CD4-positive, alpha-beta T cell (primary cell): ENCODE data around the gene KRTAP4-3. TPM values are rescaled to one million over a fixed set of nuclear protein-coding genes. Genes with fewer than 3 reads are reported as not detected.
"Not testable (repeated sequence)": the region's sequence is repeated elsewhere in the genome, so short reads cannot be mapped to it uniquely, and the experiment has no call there.

Experiments used
- ATAC-seq: fragments of 200-7000 bp; cut with Tn5 transposase; one replicate; pipeline ENCODE4 v1.10.0; 2022; ENCODE audit warnings: mild to moderate bottlenecking; ENCODE audit not compliant: poor library complexity
- CTCF ChIA-PET: fragments of 350-600 bp; sonication (Branson Sonifier 250); formaldehyde crosslinking; loops from one replicate; lab custom pipeline; 2021; ENCODE audit warnings: antibody characterized with exemption, inconsistent platforms; lab: Charles Lee
- POLR2A ChIA-PET: fragments of 350-600 bp; sonication (Branson Sonifier 250); formaldehyde crosslinking; loops from one replicate; lab custom pipeline; 2021; ENCODE audit warnings: antibody characterized with exemption, inconsistent platforms; lab: Charles Lee
- DNase-seq, 14 experiments: peaks; one replicate each; pipeline ENCODE4 v3.0.0-alpha.2; 2013 to 2020; ENCODE audit warnings: mixed read lengths in 2 of 14
- H3K27ac ChIP-seq, 2 donors: one replicate each; pipeline versions ENCODE4 v1.5.1 to v1.7.0; 2013; ENCODE audit warnings: low read length in 2 of 2, low read depth in 1 of 2, mild to moderate bottlenecking in 1 of 2
- H3K27me3 ChIP-seq, 2 experiments: 1 replicate in 1 of 2; 2 replicates in 1 of 2; pipeline versions ENCODE4 v1.6.1 to v1.7.0; 2013; ENCODE audit warnings: low read length in 2 of 2, control low read depth in 1 of 2, mild to moderate bottlenecking in 1 of 2, moderate library complexity in 1 of 2; ENCODE audit not compliant: insufficient read depth in 2 of 2, control insufficient read depth in 1 of 2
- H3K36me3 ChIP-seq: one replicate; pipeline ENCODE4 v1.6.1; 2013; ENCODE audit warnings: low read length, control low read depth; ENCODE audit not compliant: insufficient read depth
- H3K4me1 ChIP-seq: one replicate; pipeline ENCODE4 v1.6.1; 2013; ENCODE audit warnings: low read length, control low read depth; ENCODE audit not compliant: insufficient read depth
- H3K4me3 ChIP-seq: one replicate; pipeline ENCODE4 v1.5.1; 2013; ENCODE audit warnings: mild to moderate bottlenecking, low read length, moderate library complexity
- H3K9me3 ChIP-seq, 2 experiments: 1 replicate in 1 of 2; 2 replicates in 1 of 2; pipeline versions ENCODE4 v1.6.1 to v1.7.0; 2013; ENCODE audit warnings: low read length in 2 of 2, mild to moderate bottlenecking in 2 of 2, control low read depth in 1 of 2, moderate library complexity in 1 of 2; ENCODE audit not compliant: control insufficient read depth in 1 of 2, insufficient read depth in 1 of 2
- H3K27ac Mint-ChIP-seq: one replicate; pipeline ENCODE4 v1.8.0; 2020; ENCODE audit warnings: mixed read lengths
- H3K27me3 Mint-ChIP-seq: one replicate; pipeline ENCODE4 v1.8.0; 2021; ENCODE audit warnings: mixed read lengths
- H3K36me3 Mint-ChIP-seq: one replicate; pipeline ENCODE4 v1.8.0; 2021; ENCODE audit warnings: low read depth, mixed read lengths
- H3K4me1 Mint-ChIP-seq: one replicate; pipeline ENCODE4 v1.8.0; 2021; ENCODE audit warnings: low read depth, mixed read lengths
- H3K4me3 Mint-ChIP-seq: one replicate; pipeline ENCODE4 v1.8.0; 2020; ENCODE audit warnings: mild to moderate bottlenecking, mixed read lengths
- H3K9me3 Mint-ChIP-seq: one replicate; pipeline ENCODE4 v1.8.0; 2020; ENCODE audit warnings: mixed read lengths
- intact Hi-C, 2 experiments: fragments of 100-400 bp; cut with DNase I in 1 of 2; cut with micrococcal nuclease in 1 of 2; formaldehyde crosslinking; loops; one replicate each; pipeline versions ENCODE4 v1.15.1 to v1.9.0; 2023 to 2025; cut with DNase I, micrococcal nuclease
- total RNA-seq, 174 experiments: library from RNA in 2 of 174; stranded (reverse) in 2 of 174; gene quantifications; one replicate each; pipeline ENCODE4 v1.2.3 and lab custom pipeline; 2021 to 2026
- TF ChIP-seq, protein P1 (sequence below): fragments of 200-600 bp; IDR thresholded peaks from one replicate; pipeline ENCODE4 v1.8.0; 2022; ENCODE audit warnings: antibody characterized with exemption, mild to moderate bottlenecking

The KRTAP4-3 gene
- total RNA-seq, 2 experiments from 2014 or later, result not detected

DNA sequence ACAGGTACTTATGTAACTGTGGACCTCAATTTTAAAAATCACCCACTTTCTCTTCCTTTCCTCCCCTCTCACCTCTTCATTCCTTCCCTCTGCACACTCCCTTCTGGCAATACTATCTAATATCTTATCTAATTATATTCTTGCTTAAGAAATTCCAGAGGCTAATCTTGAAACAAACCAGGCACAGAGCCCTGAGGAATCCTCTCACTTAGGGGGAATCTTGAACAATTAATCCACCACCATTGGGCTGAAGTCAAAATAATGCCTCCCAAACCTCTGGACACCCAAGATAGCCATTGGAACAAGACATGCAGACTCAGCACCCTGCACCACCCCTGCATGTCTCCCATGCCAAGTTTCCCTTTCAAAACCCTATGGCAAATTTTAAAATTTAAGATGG, 26.7 kb downstream of the KRTAP4-3 start:
- Histone ChIP-seq H3K36me3 (no peaks in the 10 kb centered on the region), H3K27me3 (no peaks in the 10 kb centered on the region), H3K4me3 (no peak overlapping the region), H3K9me3 (peaks cover 14 to 16% of the 10 kb centered on the region in 2 experiments), H3K4me1 (no peaks in the 10 kb centered on the region), H3K27ac (no peak overlapping the region)
- ATAC-seq (no peak), DNase-seq (no peak)
- Mint-ChIP-seq H3K4me1 (no peaks in the 10 kb centered on the region), H3K4me3 (no peak overlapping the region), H3K27ac (no peak overlapping the region), H3K27me3 (no peaks in the 10 kb centered on the region), H3K9me3 (peaks cover 19% of the 10 kb centered on the region), H3K36me3 (peaks cover 19% of the 10 kb centered on the region)
- TF ChIP-seq, protein P1, sequence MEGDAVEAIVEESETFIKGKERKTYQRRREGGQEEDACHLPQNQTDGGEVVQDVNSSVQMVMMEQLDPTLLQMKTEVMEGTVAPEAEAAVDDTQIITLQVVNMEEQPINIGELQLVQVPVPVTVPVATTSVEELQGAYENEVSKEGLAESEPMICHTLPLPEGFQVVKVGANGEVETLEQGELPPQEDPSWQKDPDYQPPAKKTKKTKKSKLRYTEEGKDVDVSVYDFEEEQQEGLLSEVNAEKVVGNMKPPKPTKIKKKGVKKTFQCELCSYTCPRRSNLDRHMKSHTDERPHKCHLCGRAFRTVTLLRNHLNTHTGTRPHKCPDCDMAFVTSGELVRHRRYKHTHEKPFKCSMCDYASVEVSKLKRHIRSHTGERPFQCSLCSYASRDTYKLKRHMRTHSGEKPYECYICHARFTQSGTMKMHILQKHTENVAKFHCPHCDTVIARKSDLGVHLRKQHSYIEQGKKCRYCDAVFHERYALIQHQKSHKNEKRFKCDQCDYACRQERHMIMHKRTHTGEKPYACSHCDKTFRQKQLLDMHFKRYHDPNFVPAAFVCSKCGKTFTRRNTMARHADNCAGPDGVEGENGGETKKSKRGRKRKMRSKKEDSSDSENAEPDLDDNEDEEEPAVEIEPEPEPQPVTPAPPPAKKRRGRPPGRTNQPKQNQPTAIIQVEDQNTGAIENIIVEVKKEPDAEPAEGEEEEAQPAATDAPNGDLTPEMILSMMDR, result no peak
- intact Hi-C loops, result no loop called here
- ChIA-PET CTCF (no interaction called here), POLR2A (interaction anchor here (0.8 kb wide), 1 partner anchor 15 kb away, joined by 3 read pairs; no protein-coding TSS in a partner anchor)

DNA sequence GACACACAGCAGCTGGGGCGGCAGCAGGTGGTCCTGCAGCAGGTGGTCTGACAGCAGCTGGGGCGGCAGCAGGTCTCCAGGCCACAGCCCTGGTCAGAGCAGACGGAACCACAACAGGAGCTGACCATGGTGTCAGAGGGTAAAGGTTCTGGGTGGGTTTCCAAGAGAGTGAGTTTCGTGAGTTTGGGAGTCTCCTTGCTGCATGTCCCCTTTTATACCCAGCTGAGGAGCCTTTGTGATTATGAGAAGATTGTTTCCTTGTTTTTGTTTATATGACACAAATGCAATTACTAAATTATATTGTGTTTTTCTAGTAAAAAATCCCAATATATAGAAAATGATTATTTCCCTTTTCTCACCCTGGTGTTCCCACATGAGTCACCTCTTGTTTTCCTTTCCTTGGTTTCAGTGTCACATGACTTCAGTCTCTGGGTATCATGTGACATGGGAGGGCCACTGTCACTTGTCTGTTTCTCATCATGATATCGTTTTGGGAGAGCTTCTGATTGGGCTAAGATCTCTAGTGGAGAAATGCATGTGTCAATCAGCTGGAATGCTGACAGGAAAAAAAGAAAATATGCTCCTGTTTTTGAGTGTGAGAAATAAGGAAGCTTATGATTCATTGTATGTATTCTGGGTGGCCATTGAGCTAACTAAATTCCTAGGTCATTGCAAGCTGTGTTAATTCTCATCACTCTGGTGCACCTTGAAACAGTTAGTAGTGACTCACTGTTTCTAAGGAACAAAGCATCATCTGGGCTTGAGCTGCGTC, 27.5 kb downstream of the KRTAP4-3 start, which contains the start of gene KRTAP4-6:
Gene KRTAP4-6 (minus strand): TSS at position 185 of the 772 bp plus-strand sequence. CDS start 57 bp downstream, at position 128.
- Mint-ChIP-seq H3K27ac (no peak within 1 kb of the TSS), H3K27me3 (no peaks in the 10 kb centered on the region), H3K36me3 (peaks cover 19% of the 10 kb centered on the region), H3K4me1 (no peaks in the 10 kb centered on the region), H3K4me3 (no peak within 1 kb of the TSS), H3K9me3 (peaks cover 19% of the 10 kb centered on the region)
- intact Hi-C loops, result no loop called here
- TF ChIP-seq, protein P1, result no peak
- ChIA-PET CTCF (no interaction called here), POLR2A (interaction anchor here (0.9 kb wide), 1 partner anchor 10 kb away, joined by 3 read pairs; no protein-coding TSS in a partner anchor)
- DNase-seq, result no peak
- Histone ChIP-seq H3K27ac (no peak within 1 kb of the TSS), H3K4me1 (no peaks in the 10 kb centered on the region), H3K36me3 (no peaks in the 10 kb centered on the region), H3K4me3 (no peak within 1 kb of the TSS), H3K9me3 (peaks cover 14 to 16% of the 10 kb centered on the region in 2 experiments), H3K27me3 (no peaks in the 10 kb centered on the region)
- ATAC-seq, result no peak

DNA sequence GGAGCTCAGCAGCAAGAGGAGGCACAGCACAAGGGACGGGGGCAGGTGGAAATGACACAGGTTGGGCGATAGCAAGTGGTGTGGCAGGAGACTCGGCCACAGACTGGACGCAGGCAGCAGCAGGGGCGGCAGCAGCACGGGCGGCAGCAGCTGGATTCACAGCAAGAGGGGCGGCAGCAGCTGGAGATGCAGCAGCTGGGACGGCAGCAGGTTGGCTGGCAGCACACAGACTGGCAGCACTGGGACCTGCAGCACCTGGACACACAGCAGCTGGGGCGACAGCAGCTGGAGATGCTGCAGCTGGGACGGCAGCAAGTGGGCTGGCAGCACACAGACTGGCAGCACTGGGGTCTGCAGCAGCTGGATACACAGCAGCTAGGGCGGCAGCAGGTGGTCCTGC, 28.2 kb downstream of the KRTAP4-3 start:
- intact Hi-C loops, result loop anchor here in 1 of 2 experiments (5.0 kb wide), 1 partner anchor 43 kb away; the partner anchor contains the start of gene KRTAP4-8
- DNase-seq, H3K27me3 Mint-ChIP-seq, H3K4me1 Mint-ChIP-seq, CTCF ChIA-PET, H3K27me3 ChIP-seq, H3K4me3 ChIP-seq, H3K4me3 Mint-ChIP-seq, H3K4me1 ChIP-seq, ATAC-seq, H3K27ac ChIP-seq, H3K27ac Mint-ChIP-seq, H3K36me3 ChIP-seq: not testable (repeated sequence)
- POLR2A ChIA-PET, result interaction anchor here (0.9 kb wide), 1 partner anchor 10 kb away, joined by 3 read pairs; no protein-coding TSS in a partner anchor
- Mint-ChIP-seq H3K9me3 (peaks cover 19% of the 10 kb centered on the region), H3K36me3 (peaks cover 19% of the 10 kb centered on the region)
- H3K9me3 ChIP-seq, result peaks cover 14 to 16% of the 10 kb centered on the region in 2 experiments
